OCI-LY7 (cell line): ENCODE measurements around the gene TRIP10. TPM values are rescaled to one million over a fixed set of nuclear protein-coding genes. Genes with fewer than 3 reads are reported as not detected.

Experiments used
- BruUV-seq: library from RNA; stranded (reverse); fragments of 400-500 nt; replicated peaks from 2 replicates; lab custom pipeline; 2021; lab: Mats Ljungman, UMichigan
- CTCF ChIA-PET: fragments of 300-600 bp; sonication (Branson Sonifier 250); formaldehyde crosslinking; loops from one replicate; lab custom pipeline; 2022; ENCODE audit warnings: antibody characterized with exemption; ENCODE audit not compliant: unreplicated experiment; lab: Charles Lee
- POLR2A ChIA-PET: fragments of 300-600 bp; sonication (Branson Sonifier 250); formaldehyde crosslinking; loops from one replicate; lab custom pipeline; 2022; ENCODE audit warnings: antibody characterized with exemption; lab: Charles Lee
- DNase-seq: peaks from one replicate; pipeline ENCODE4 v3.0.0-alpha.2; 2015; ENCODE audit warnings: low spot score
- H2AFZ ChIP-seq: fragments of 200-600 bp; sonication (generic), shearing (Covaris generic); 2 replicates; pipeline ENCODE4 v1.6.1; 2014; ENCODE audit warnings: mild to moderate bottlenecking, antibody characterized with exemption, low read length, moderate library complexity
- H3K27ac ChIP-seq: fragments of 200-600 bp; sonication (generic); 2 replicates; pipeline ENCODE4 v1.5.1; 2014; ENCODE audit warnings: mixed run types, low read depth, mild to moderate bottlenecking, moderate library complexity, low read length, inconsistent platforms; ENCODE audit not compliant: poor library complexity, severe bottlenecking
- H3K36me3 ChIP-seq: fragments of 200-600 bp; sonication (generic); 2 replicates; pipeline ENCODE4 v1.6.1; 2014; ENCODE audit warnings: mild to moderate bottlenecking, antibody characterized with exemption, low read length, moderate library complexity, mixed read lengths; ENCODE audit not compliant: insufficient read depth
- H3K4me1 ChIP-seq: fragments of 200-600 bp; sonication (generic); 2 replicates; pipeline ENCODE4 v1.5.1; 2014; ENCODE audit warnings: mild to moderate bottlenecking, low read length; ENCODE audit not compliant: insufficient read depth, poor library complexity, severe bottlenecking
- H3K4me2 ChIP-seq: fragments of 200-600 bp; sonication (generic); 2 replicates; pipeline ENCODE4 v1.6.1; 2014; ENCODE audit warnings: mild to moderate bottlenecking, low read length
- H3K4me3 ChIP-seq: fragments of 200-600 bp; sonication (generic); 2 replicates; pipeline ENCODE4 v1.5.1; 2014; ENCODE audit warnings: mild to moderate bottlenecking, low read depth, low read length; ENCODE audit not compliant: poor library complexity, severe bottlenecking
- H3K79me2 ChIP-seq: fragments of 200-600 bp; sonication (generic); 2 replicates; pipeline ENCODE4 v1.6.1; 2016; ENCODE audit warnings: low read depth, mild to moderate bottlenecking, low read length, moderate library complexity, mixed read lengths; ENCODE audit not compliant: insufficient read depth
- H3K9me2 ChIP-seq: fragments of 200-600 bp; sonication (generic); 2 replicates; pipeline ENCODE4 v1.6.1; 2016; ENCODE audit warnings: mild to moderate bottlenecking, low read length, mixed read lengths; ENCODE audit not compliant: insufficient read depth
- H3K9me3 ChIP-seq: fragments of 200-600 bp; sonication (generic); 2 replicates; pipeline ENCODE4 v1.6.1; 2014; ENCODE audit warnings: mild to moderate bottlenecking, mixed run types, low read length, mixed read lengths
- H4K20me1 ChIP-seq: fragments of 200-600 bp; sonication (generic); 2 replicates; pipeline ENCODE4 v1.6.1; 2014; ENCODE audit warnings: mild to moderate bottlenecking, antibody characterized with exemption, low read length, moderate library complexity, mixed read lengths; ENCODE audit not compliant: insufficient read depth
- EZH2phosphoT487 ChIP-seq: fragments of 200-600 bp; sonication (generic); IDR thresholded peaks from 2 replicates; pipeline ENCODE4 v1.6.1; 2018; ENCODE audit warnings: low read depth, borderline replicate concordance, mild to moderate bottlenecking, mixed run types, antibody characterized with exemption, low read length, moderate library complexity, mixed read lengths
- intact Hi-C: fragments of 100-400 bp; cut with micrococcal nuclease; formaldehyde crosslinking; loops from one replicate; pipeline ENCODE4 v1.10.0; 2022; ENCODE audit not compliant: unreplicated experiment
- total RNA-seq, 2 experiments: library from RNA; depleted of rRNA in 1 of 2; stranded (reverse); fragments of >200 nt in 1 of 2; shearing (Covaris generic) in 1 of 2; gene quantifications; 2 replicates each; pipeline ENCODE4 v1.2.3, GENCODE V29; 2014 to 2022
- TF ChIP-seq, protein P1 (sequence below): fragments of 200-600 bp; sonication (generic); conservative IDR thresholded peaks from 2 replicates; pipeline ENCODE4 v1.5.1; 2014; ENCODE audit warnings: mild to moderate bottlenecking, antibody characterized with exemption, low read length, moderate library complexity, mixed read lengths

TRIP10 gene
- total RNA-seq, 2 experiments from 2014 or later, result 16.1 to 19.9 TPM

DNA sequence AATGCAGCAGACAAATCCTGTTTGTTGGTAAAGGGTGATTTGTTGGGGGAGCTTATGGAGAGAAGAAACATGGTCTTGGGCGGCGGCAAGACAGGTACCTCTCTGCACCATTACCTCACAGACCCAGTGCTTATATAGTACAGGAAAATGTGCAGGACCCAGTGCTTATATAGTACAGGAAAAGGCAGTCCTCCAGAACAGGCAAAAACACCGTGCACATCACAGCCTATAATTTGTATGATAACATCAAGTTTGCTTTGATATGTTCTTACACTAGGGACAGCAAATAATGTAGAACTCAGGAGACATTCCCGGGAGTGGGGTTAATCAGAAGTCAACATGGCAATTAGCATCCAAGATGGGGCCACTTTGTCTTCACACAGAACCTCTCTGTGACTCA lies 53.9 kb downstream of the TRIP10 start:
- H3K9me2 ChIP-seq, result no peaks in the 10 kb centered on the region
- ChIA-PET CTCF (no interaction called here), POLR2A (no interaction called here)
- peaks cover 77% of the 10 kb centered on the region for H3K36me3 ChIP-seq
- no TSS peak for BruUV-seq
- intact Hi-C loops, result no loop called here
- H3K9me3 ChIP-seq, result no peaks in the 10 kb centered on the region; the same call in 1 of the 2 replicates
- no peak overlapping the region for H3K27ac ChIP-seq
- peaks cover 91% of the 10 kb centered on the region for H3K79me2 ChIP-seq
- no peak overlapping the region for H3K4me2 ChIP-seq
- no peaks in the 10 kb centered on the region for H4K20me1 ChIP-seq
- H3K4me1 ChIP-seq, result peaks cover 28% of the 10 kb centered on the region
- no peak for DNase-seq
- TF ChIP-seq, protein P1, sequence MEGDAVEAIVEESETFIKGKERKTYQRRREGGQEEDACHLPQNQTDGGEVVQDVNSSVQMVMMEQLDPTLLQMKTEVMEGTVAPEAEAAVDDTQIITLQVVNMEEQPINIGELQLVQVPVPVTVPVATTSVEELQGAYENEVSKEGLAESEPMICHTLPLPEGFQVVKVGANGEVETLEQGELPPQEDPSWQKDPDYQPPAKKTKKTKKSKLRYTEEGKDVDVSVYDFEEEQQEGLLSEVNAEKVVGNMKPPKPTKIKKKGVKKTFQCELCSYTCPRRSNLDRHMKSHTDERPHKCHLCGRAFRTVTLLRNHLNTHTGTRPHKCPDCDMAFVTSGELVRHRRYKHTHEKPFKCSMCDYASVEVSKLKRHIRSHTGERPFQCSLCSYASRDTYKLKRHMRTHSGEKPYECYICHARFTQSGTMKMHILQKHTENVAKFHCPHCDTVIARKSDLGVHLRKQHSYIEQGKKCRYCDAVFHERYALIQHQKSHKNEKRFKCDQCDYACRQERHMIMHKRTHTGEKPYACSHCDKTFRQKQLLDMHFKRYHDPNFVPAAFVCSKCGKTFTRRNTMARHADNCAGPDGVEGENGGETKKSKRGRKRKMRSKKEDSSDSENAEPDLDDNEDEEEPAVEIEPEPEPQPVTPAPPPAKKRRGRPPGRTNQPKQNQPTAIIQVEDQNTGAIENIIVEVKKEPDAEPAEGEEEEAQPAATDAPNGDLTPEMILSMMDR, result no peak
- TF ChIP-seq EZH2phosphoT487, result no peak
- no peak overlapping the region for H2AFZ ChIP-seq
- no peak overlapping the region for H3K4me3 ChIP-seq

DNA sequence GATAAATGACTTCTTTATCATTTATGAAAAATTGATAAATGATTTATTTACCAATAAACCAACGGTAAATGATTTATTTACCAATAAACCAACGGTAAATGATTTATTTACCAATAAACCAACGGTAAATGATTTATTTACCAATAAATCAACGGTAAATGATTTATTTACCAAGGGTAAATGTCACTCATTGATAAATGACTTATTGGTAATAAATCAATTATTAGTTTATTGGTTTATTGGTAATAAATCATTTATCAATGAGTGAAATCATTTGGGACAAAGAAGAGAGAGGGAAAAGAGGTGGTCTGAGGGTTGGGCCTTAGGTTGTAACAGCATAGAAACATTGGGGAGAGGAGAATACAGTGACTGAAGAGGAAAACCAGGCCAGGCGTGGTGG lies 54.5 kb downstream of the TRIP10 start:
- Histone ChIP-seq H4K20me1 (no peaks in the 10 kb centered on the region), H3K4me2 (no peak overlapping the region), H3K27ac (no peak overlapping the region), H3K79me2 (peaks cover 91% of the 10 kb centered on the region), H3K4me1 (peaks cover 29% of the 10 kb centered on the region), H3K9me3 (no peaks in the 10 kb centered on the region; the same call in 1 of the 2 replicates), H3K36me3 (peaks cover 77% of the 10 kb centered on the region), H3K4me3 (no peak overlapping the region), H3K9me2 (no peaks in the 10 kb centered on the region), H2AFZ (no peak overlapping the region)
- DNase-seq, result no peak
- ChIA-PET CTCF (no interaction called here), POLR2A (no interaction called here)
- BruUV-seq, result no TSS peak
- intact Hi-C loops, result no loop called here
- TF ChIP-seq, protein P1, result no peak

DNA sequence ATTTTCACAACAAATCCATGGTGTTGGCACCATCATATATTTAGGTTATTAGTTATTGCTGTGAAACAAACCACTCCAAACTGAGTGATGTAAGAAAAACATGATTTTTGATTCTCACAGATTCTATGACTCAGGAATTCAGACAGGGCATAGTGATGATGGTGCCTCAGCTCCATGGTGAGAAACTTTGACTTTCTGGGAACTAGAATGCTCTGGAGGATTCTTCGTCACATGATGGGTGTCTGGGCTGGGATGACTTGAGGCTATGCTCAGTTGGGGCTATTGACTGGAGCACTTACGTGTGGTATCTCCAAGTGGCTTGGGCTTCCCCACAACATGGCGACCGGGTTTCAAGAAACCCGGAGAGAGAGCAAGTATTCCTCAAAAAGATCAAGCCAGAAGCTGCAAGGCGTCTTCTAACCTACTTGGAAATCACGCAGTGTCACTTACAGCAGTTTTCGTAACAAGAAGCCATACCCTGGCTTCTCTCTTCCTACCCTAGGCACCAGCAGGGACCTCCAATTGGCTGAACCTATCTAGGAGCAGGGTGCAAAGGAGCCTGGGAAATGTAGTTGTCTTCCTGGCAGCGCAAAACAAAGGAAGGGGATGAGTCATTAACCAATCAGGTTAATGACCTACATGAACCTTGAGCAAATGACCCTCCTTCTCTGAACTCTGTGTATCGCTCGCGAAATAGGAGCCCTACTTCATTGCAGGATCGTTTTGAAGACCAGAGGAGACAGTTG lies 55.4 kb downstream of the TRIP10 start:
- no peak overlapping the region for H3K27ac ChIP-seq
- H2AFZ ChIP-seq, result no peak overlapping the region
- no peaks in the 10 kb centered on the region for H4K20me1 ChIP-seq
- ChIA-PET POLR2A (no interaction called here), CTCF (no interaction called here)
- BruUV-seq, result no TSS peak
- peaks cover 71% of the 10 kb centered on the region for H3K36me3 ChIP-seq
- TF ChIP-seq, protein P1, result no peak
- no peak for TF ChIP-seq EZH2phosphoT487
- intact Hi-C loops, result no loop called here
- no peaks in the 10 kb centered on the region for H3K9me2 ChIP-seq
- peaks cover 37% of the 10 kb centered on the region for H3K4me1 ChIP-seq
- no peak overlapping the region for H3K4me3 ChIP-seq
- H3K9me3 ChIP-seq, result no peaks in the 10 kb centered on the region; the same call in 1 of the 2 replicates
- peaks cover 97% of the 10 kb centered on the region for H3K79me2 ChIP-seq
- no peak for DNase-seq
- H3K4me2 ChIP-seq, result no peak overlapping the region
